Mucosa of descending colon (tissue), 3 donors: ENCODE results near the gene APBB2. TPM values are rescaled to one million over a fixed set of nuclear protein-coding genes. Genes with fewer than 3 reads are reported as not detected.
"Not testable (repeated sequence)": the region's sequence is repeated elsewhere in the genome, so short reads cannot be mapped to it uniquely, and the experiment has no call there.

ENCODE experiments used
- ATAC-seq: fragments of 200-7000 bp; cut with Tn5 transposase; one replicate; pipeline ENCODE4 v1.9.1; 2020; ENCODE audit warnings: mild to moderate bottlenecking, moderate library complexity
- DNase-seq, 3 donors: peaks; one replicate each; pipeline ENCODE4 v3.0.0-alpha.2; 2020
- H3K36me3 ChIP-seq: fragments of 200-600 bp; one replicate; pipeline ENCODE4 v1.8.0; 2021; ENCODE audit warnings: low read depth, mild to moderate bottlenecking
- H3K4me1 ChIP-seq: fragments of 200-600 bp; one replicate; pipeline ENCODE4 v1.8.0; 2021; ENCODE audit warnings: low read depth, mild to moderate bottlenecking
- H3K4me3 ChIP-seq: fragments of 200-600 bp; one replicate; pipeline ENCODE4 v1.8.0; 2021; ENCODE audit warnings: mild to moderate bottlenecking
- H3K9me3 ChIP-seq: fragments of 200-600 bp; one replicate; pipeline ENCODE4 v1.8.0; 2021; ENCODE audit warnings: mild to moderate bottlenecking
- intact Hi-C, 2 donors: fragments of 100-400 bp; cut with DNase I in 1 of 2; cut with micrococcal nuclease in 1 of 2; formaldehyde crosslinking; loops; one replicate each; pipeline versions ENCODE4 v1.11.0 to v1.11.1; 2022; cut with DNase I, micrococcal nuclease
- total RNA-seq, 3 donors: library from RNA; stranded (reverse); fragmentation: NEBNext Ultra II Directional in 2 of 3; extraction: Animal tissue kit (Norgen Biotek cat#: 25700) in 2 of 3; gene quantifications; one replicate each; pipeline versions ENCODE4 v1.2.1 to v1.2.4, GENCODE V29; 2021 to 2023
- TF ChIP-seq, protein P1 (sequence below): fragments of 200-600 bp; IDR thresholded peaks from one replicate; pipeline ENCODE4 v1.8.0; 2022; ENCODE audit warnings: antibody characterized with exemption, mild to moderate bottlenecking
- donor health status: DM: no; HTN: no; CAD: no; lungs with moderate emphysema.
- donor health status: DM: no; HTN: no; CAD: no.
- donor health status: DM: no; HTN: yes; CAD: no.

APBB2 gene
- total RNA-seq, 3 donors from 2014 or later = 26.3 to 68.3 (median 29.6) TPM

DNA sequence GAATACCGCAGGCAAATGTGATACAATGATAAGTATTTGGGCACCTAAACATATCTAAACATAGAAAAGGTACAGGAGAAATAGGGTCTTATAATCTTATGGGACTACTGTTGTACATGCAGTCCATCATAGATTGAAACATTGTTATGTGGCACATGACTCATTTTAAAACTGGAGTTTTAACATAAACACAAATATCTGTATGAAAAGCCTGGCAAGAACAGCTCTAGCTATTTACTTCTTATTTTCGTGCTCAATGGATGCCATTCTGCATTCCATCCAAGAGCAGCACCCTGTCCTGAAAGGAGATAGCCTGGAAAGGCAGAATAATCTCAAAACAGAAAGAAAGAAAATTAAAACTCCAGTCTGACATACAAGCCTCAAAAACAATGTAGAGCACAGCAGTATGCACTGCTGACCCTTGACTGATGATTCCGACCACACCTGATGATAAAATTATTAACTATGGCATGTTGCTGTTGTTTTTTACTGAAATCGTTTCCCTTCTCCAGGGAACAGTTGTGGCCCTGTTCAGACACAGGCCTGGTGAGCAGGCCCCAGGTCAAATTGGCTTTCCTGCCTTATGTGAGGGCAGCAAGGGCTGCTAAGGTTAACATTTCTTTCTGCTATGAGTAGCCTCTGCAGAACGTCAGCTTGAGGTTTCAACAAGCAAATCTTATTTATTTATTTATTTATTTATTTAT, 152.7 kb downstream of the APBB2 start:
- TF ChIP-seq, protein P1, sequence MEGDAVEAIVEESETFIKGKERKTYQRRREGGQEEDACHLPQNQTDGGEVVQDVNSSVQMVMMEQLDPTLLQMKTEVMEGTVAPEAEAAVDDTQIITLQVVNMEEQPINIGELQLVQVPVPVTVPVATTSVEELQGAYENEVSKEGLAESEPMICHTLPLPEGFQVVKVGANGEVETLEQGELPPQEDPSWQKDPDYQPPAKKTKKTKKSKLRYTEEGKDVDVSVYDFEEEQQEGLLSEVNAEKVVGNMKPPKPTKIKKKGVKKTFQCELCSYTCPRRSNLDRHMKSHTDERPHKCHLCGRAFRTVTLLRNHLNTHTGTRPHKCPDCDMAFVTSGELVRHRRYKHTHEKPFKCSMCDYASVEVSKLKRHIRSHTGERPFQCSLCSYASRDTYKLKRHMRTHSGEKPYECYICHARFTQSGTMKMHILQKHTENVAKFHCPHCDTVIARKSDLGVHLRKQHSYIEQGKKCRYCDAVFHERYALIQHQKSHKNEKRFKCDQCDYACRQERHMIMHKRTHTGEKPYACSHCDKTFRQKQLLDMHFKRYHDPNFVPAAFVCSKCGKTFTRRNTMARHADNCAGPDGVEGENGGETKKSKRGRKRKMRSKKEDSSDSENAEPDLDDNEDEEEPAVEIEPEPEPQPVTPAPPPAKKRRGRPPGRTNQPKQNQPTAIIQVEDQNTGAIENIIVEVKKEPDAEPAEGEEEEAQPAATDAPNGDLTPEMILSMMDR = no peak
- Histone ChIP-seq H3K4me1 (no peaks in the 10 kb centered on the region), H3K9me3 (no peaks in the 10 kb centered on the region), H3K36me3 (no peaks in the 10 kb centered on the region), H3K4me3 (no peak overlapping the region)
- ATAC-seq (no peak), DNase-seq (no peak)
- intact Hi-C loops = no loop called here

DNA sequence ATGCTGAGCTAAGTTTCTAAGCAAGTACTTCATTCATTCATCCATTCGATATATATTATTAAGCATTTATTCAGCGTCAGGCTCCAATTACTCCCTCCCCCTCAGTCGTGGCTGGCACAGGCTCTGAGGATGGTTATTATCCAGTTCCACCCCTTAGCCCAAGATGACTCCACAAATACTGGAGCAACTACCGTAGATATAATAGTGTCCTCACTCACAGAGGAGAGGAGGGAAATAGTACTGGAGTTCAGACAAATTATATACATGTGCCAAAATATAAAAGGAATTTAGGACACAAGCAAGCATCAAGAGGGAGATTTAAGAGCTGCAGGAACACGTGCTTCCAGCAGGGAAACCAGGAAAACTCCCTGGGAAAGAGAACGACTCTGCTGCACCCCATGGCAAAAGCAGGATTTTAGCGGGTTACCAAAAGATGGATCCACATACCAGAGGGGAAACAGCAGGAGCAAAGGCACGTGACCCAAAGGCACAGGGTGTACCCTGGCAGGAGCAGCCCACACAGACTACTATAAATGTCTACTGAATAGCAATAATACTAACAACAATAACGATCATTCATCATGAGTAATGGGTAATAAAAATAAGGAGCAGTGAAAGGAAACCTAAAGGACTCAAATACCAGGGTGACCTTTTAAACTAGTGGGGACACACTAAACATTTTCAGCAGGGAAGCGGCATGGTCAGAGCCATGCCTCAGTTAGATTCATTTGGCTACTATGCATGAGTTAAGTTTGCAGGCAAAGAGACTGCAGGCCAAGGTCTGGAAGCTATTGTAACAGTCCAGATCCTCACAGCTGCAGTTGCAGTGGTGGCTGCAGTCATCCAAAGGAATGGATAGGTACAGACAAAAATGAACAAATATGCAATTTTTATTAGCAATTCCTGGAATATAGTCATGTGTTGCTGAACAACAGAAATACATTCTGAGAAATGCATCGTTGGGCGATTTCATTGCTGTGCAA, 153.7 kb downstream of the APBB2 start:
- Histone ChIP-seq H3K36me3 (no peaks in the 10 kb centered on the region), H3K9me3 (no peaks in the 10 kb centered on the region), H3K4me1 (no peaks in the 10 kb centered on the region), H3K4me3 (no peak overlapping the region)
- ATAC-seq (no peak), DNase-seq (no peak)
- TF ChIP-seq, protein P1 = no peak
- intact Hi-C loops = no loop called here

- ATAC-seq, H3K4me3 ChIP-seq, H3K4me1 ChIP-seq, intact Hi-C loops, H3K36me3 ChIP-seq, DNase-seq, H3K9me3 ChIP-seq: not testable (repeated sequence)
These were observed 154.9 kb downstream of the APBB2 start for GRCh38 chr4:41059411-41059810.

DNA sequence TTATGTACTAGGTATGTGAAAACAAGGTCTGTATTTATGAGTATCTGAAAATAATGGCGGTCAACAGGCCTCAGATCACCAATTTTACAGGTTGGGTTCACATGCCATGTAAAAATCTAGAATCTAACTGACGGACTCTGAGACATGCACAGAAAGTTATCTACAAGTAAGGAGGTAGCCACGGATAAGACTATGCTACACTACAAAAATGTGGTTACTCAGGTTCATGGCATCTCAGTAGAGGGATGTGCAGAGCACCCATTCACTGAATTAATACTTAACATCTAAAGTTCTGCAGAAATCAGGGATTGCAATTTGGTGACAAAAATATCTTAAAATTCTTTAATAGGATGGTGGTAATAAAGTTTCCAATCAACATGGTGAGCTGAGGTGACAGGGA, 155.9 kb downstream of the APBB2 start:
- no peak for DNase-seq
- intact Hi-C loops = no loop called here
- Histone ChIP-seq H3K36me3 (no peaks in the 10 kb centered on the region), H3K4me3 (no peak overlapping the region), H3K9me3 (no peaks in the 10 kb centered on the region), H3K4me1 (no peaks in the 10 kb centered on the region)
- TF ChIP-seq, protein P1 = no peak
- no peak for ATAC-seq

GRCh38 chr4:41057467-41057866, 156.9 kb downstream of the APBB2 start:
- no peaks in the 10 kb centered on the region for H3K9me3 ChIP-seq
- no peak overlapping the region for H3K4me3 ChIP-seq
- ATAC-seq (no peak), DNase-seq (no peak)
- H3K36me3 ChIP-seq = no peaks in the 10 kb centered on the region
- TF ChIP-seq, protein P1 = no peak
- intact Hi-C loops = no loop called here
- no peaks in the 10 kb centered on the region for H3K4me1 ChIP-seq

DNA sequence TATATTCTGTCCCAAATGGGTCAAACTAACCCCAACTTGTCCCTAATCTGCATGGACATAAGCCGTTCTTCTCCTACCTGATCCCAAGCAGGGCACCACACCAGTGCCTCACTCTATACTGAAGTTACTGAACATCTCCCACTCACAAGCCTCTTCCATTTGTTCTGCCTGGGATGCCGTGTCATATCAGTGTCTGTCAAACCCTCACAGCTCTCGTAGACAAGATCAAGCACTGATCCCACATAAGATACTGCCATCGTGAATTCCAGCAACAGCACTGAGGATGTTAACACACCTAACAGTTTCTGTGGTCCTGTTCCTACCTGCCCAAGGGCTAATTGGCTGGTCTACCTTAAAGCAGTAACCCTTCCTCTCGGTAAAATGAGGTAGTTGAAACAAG, 162.1 kb downstream of the APBB2 start:
- Histone ChIP-seq H3K36me3 (no peaks in the 10 kb centered on the region), H3K4me3 (no peak overlapping the region), H3K4me1 (no peaks in the 10 kb centered on the region), H3K9me3 (no peaks in the 10 kb centered on the region)
- intact Hi-C loops = no loop called here
- no peak for ATAC-seq
- TF ChIP-seq, protein P1 = no peak
- no peak for DNase-seq
